HG03103 (cell line): Measurements from ENCODE around the gene PRDM5.

ENCODE experiments used
- ATAC-seq: cut with Tn5 transposase; IDR thresholded peaks from one replicate; pipeline ENCODE4 v1.9.1; 2021; ENCODE audit warnings: low read depth; ENCODE audit not compliant: unreplicated experiment

Gene PRDM5

GRCh38 chr4:120858776-120859175, 63.8 kb downstream of the PRDM5 start:
- no peak for ATAC-seq

GRCh38 chr4:120857312-120857711, 65.2 kb downstream of the PRDM5 start:
- no peak for ATAC-seq

- no peak for ATAC-seq
Observed at GRCh38 chr4:120856294-120856693, 66.2 kb downstream of the PRDM5 start.

GRCh38 chr4:120855307-120856001, 67.1 kb downstream of the PRDM5 start:
- peak; percentile 67 for ATAC-seq

GRCh38 chr4:120853161-120853935, 69.2 kb downstream of the PRDM5 start:
- ATAC-seq: no peak

GRCh38 chr4:120850018-120850599, 72.4 kb downstream of the PRDM5 start:
- no peak for ATAC-seq

GRCh38 chr4:120847019-120847582, 75.4 kb downstream of the PRDM5 start:
- no peak for ATAC-seq

GRCh38 chr4:120844528-120844921, 78.0 kb downstream of the PRDM5 start:
- peak; percentile 55 for ATAC-seq

GRCh38 chr4:120843849-120844527, 78.5 kb downstream of the PRDM5 start:
- no peak for ATAC-seq

GRCh38 chr4:120842031-120842430, 80.5 kb downstream of the PRDM5 start:
- no peak for ATAC-seq

- ATAC-seq: no peak
Observed at GRCh38 chr4:120841580-120841979, 80.9 kb downstream of the PRDM5 start.

GRCh38 chr4:120839974-120840751, 82.4 kb downstream of the PRDM5 start:
- no peak for ATAC-seq

- ATAC-seq: no peak
Observed at GRCh38 chr4:120839334-120839973, 83.1 kb downstream of the PRDM5 start.

GRCh38 chr4:120838784-120839183, 83.7 kb downstream of the PRDM5 start:
- no peak for ATAC-seq

GRCh38 chr4:120837656-120838055, 84.9 kb downstream of the PRDM5 start:
- ATAC-seq: no peak

GRCh38 chr4:120835342-120835741, 87.2 kb downstream of the PRDM5 start:
- no peak for ATAC-seq

- no peak for ATAC-seq
Observed at GRCh38 chr4:120830204-120830603, 92.3 kb downstream of the PRDM5 start.

GRCh38 chr4:120829113-120829831, 93.3 kb downstream of the PRDM5 start:
- no peak for ATAC-seq

- no peak for ATAC-seq
Observed at GRCh38 chr4:120826853-120827252, 95.7 kb downstream of the PRDM5 start.
